Measurements from ENCODE around the gene FAM184A. TPM values are rescaled to one million over a fixed set of nuclear protein-coding genes. Genes with fewer than 3 reads are reported as not detected.
A peak's percentile ranks its signal among the peaks of the same experiment; 100 is the strongest.

Gene FAM184A
- total RNA-seq, 4 donors from 2014 or later, result 7.6 to 11.2 (median 9.0) TPM

DNA sequence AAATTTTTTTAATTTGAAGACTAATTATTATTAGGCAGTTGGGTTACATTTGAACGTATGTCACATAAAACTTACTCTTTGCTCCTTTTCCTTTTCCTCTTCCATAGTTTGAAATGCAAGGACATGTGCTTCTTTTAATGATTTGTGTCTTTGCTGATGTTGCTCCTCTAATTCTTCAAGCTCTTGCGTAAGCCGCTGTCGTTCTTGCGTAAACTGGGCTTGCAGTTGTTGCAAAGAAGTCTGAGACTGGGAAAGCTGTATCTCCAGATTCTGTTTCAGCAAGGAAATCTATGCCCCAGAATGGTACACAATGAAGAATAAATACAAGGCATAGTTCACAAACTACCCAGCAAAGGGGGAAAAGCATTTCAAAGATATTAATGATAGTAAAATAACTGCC lies 98.4 kb downstream of the FAM184A start:
- WGBS, result 85% methylated on average over 5 of the region's 5 CpGs
- Histone ChIP-seq H3K4me3 (no peak overlapping the region), H3K36me3 (peaks cover 0 to 22% (median 0%) of the 10 kb centered on the region in 4 donors), H3K27ac (replicated peaks in 1 of 4) (no peak overlapping the region), H3K9me3 (no peaks in the 10 kb centered on the region), H3K27me3 (no peaks in the 10 kb centered on the region), H3K4me1 (peaks cover 0 to 5% (median 0%) of the 10 kb centered on the region in 4 donors)
- TF ChIP-seq POLR2A (IDR thresholded peaks at IDR 0.05; ENCODE audit: low read depth), result no peak
- no peak for TF ChIP-seq POLR2AphosphoS5 (IDR thresholded peaks at IDR 0.05)
- TF ChIP-seq, protein P1, sequence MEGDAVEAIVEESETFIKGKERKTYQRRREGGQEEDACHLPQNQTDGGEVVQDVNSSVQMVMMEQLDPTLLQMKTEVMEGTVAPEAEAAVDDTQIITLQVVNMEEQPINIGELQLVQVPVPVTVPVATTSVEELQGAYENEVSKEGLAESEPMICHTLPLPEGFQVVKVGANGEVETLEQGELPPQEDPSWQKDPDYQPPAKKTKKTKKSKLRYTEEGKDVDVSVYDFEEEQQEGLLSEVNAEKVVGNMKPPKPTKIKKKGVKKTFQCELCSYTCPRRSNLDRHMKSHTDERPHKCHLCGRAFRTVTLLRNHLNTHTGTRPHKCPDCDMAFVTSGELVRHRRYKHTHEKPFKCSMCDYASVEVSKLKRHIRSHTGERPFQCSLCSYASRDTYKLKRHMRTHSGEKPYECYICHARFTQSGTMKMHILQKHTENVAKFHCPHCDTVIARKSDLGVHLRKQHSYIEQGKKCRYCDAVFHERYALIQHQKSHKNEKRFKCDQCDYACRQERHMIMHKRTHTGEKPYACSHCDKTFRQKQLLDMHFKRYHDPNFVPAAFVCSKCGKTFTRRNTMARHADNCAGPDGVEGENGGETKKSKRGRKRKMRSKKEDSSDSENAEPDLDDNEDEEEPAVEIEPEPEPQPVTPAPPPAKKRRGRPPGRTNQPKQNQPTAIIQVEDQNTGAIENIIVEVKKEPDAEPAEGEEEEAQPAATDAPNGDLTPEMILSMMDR (IDR thresholded peaks at IDR 0.05), result no peak
- no peak for TF ChIP-seq EP300 (IDR thresholded peaks at IDR 0.05)
- DNase-seq (ENCODE audit: extremely low spot score), result no peak
- intact Hi-C loops (cut with DNase I), result no loop called here

DNA sequence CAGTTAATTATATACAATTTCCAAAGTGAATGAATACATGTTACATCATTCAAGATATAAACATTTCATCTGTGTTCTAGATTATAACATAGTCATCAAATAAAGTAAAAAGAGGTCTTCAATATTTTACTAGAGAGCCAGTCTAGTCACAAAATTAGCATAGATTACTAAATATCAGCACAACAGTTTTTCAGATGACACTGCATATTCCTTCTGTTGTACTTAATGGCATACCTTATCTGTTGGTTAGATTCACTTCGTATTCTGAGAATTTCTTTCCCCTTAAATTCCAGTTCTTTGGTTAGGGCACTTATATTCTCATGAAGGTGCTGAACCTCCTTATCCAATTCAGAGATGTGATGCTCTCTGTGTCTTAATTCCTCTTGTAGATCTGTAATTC lies 103.7 kb downstream of the FAM184A start:
- TF ChIP-seq POLR2AphosphoS5 (IDR thresholded peaks at IDR 0.05), result no peak
- no peak for TF ChIP-seq EP300 (IDR thresholded peaks at IDR 0.05)
- TF ChIP-seq, protein P1 (IDR thresholded peaks at IDR 0.05), result no peak
- no peak for TF ChIP-seq POLR2A (IDR thresholded peaks at IDR 0.05; ENCODE audit: low read depth)
- 84% methylated on average over 1 of the region's 1 CpG for WGBS
- Histone ChIP-seq H3K36me3 (peaks cover 0 to 24% (median 2%) of the 10 kb centered on the region in 4 donors), H3K4me3 (no peak overlapping the region), H3K27me3 (no peaks in the 10 kb centered on the region), H3K4me1 (no peaks in the 10 kb centered on the region), H3K27ac (replicated peaks in 1 of 4) (no peak overlapping the region), H3K9me3 (no peaks in the 10 kb centered on the region)
- intact Hi-C loops (cut with DNase I), result no loop called here
- DNase-seq (ENCODE audit: extremely low spot score), result no peak

DNA sequence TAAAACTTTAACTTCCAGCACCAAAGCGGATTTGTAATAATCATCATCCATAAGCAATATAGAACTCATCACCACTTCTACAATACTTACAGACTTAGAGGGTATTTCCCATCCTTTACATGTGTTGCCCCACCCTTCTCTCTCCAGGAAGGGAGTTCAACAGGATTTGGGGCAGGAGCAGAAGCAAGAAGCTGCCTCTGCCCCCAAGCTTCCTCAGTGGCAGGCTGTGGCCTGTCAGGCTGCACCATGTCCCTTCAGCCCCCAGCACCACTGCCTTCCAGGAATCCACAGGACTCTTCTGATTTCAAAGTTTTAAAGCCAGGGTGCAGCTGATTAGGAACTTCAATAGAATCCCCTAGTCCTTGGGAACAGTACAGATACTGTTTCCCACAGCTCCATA lies 106.8 kb downstream of the FAM184A start:
- Histone ChIP-seq H3K4me3 (no peak overlapping the region), H3K36me3 (peaks cover 0 to 11% (median 2%) of the 10 kb centered on the region in 4 donors), H3K27ac (replicated peaks in 1 of 4) (no peak overlapping the region), H3K4me1 (no peaks in the 10 kb centered on the region), H3K9me3 (no peaks in the 10 kb centered on the region), H3K27me3 (no peaks in the 10 kb centered on the region)
- no peak for DNase-seq (ENCODE audit: extremely low spot score)
- 100% methylated on average over 1 of the region's 1 CpG for WGBS
- intact Hi-C loops (cut with DNase I), result no loop called here
- no peak for TF ChIP-seq POLR2AphosphoS5 (IDR thresholded peaks at IDR 0.05)
- no peak for TF ChIP-seq POLR2A (IDR thresholded peaks at IDR 0.05; ENCODE audit: low read depth)
- no peak for TF ChIP-seq EP300 (IDR thresholded peaks at IDR 0.05)
- TF ChIP-seq, protein P1 (IDR thresholded peaks at IDR 0.05), result no peak

DNA sequence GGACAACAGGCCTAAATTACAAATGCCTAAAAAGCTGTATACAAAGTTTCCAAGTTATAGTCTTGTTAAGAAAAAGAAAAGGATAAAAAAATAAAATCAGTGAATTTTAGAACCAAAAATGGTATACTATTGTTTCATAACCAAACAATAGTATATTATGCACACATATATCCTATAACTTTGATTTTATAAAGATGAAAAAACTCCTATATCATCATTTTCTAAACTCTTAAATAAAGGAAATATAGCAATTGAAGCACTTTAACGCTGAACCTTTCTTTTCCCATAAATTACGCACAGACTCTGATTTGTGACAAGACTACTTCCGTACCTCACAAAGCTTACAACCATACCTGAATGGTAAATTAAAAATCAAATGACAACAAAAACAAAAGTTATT lies 107.6 kb downstream of the FAM184A start:
- 96% methylated on average over 3 of the region's 3 CpGs for WGBS
- no peak for TF ChIP-seq POLR2AphosphoS5 (IDR thresholded peaks at IDR 0.05)
- no peak for TF ChIP-seq EP300 (IDR thresholded peaks at IDR 0.05)
- TF ChIP-seq, protein P1 (IDR thresholded peaks at IDR 0.05), result no peak
- TF ChIP-seq POLR2A (IDR thresholded peaks at IDR 0.05; ENCODE audit: low read depth), result no peak

DNA sequence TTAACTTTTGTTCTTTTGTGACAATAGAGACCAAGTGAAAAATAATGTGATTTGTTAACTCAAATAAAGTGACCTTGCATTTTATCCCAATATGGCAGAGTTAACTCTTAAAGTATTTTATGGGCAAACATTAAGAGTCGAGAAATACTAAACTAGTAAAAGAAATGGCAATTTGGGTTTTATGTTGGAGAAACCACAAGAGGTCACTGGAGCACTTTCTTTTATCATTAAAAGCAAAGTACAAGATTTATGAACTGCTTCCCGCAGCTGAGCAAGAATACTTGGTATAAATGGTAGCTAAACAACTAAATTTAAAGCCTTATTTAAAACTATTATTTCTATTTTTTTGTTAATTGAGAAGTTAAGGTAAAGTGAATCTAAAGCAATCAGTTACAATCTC lies 110.0 kb downstream of the FAM184A start:
- Histone ChIP-seq H3K4me1 (no peaks in the 10 kb centered on the region), H3K27ac (replicated peaks in 1 of 4) (no peak overlapping the region), H3K36me3 (peaks cover 0 to 10% (median 4%) of the 10 kb centered on the region in 4 donors), H3K4me3 (no peak overlapping the region), H3K27me3 (no peaks in the 10 kb centered on the region), H3K9me3 (no peaks in the 10 kb centered on the region)
- 21% methylated on average over 2 of the region's 2 CpGs for WGBS
- TF ChIP-seq POLR2A (IDR thresholded peaks at IDR 0.05; ENCODE audit: low read depth), result no peak
- TF ChIP-seq, protein P1 (IDR thresholded peaks at IDR 0.05), result peak; percentile 44 to 54 (median 44)
- DNase-seq (ENCODE audit: extremely low spot score), result no peak
- intact Hi-C loops (cut with DNase I), result loop anchor here (1.0 kb wide), 1 partner anchor 142 kb away; no protein-coding TSS in a partner anchor

More for the DNA sequence above, 107.6 kb downstream of the FAM184A start:
- no peak overlapping the region for H3K4me3 ChIP-seq
- H3K9me3 ChIP-seq, result no peaks in the 10 kb centered on the region
- peaks cover 0 to 13% (median 2%) of the 10 kb centered on the region in 4 donors for H3K36me3 ChIP-seq
- no peak overlapping the region for H3K27ac ChIP-seq (replicated peaks in 1 of 4)
- no peak for DNase-seq (ENCODE audit: extremely low spot score)
- H3K4me1 ChIP-seq, result no peaks in the 10 kb centered on the region
- H3K27me3 ChIP-seq, result no peaks in the 10 kb centered on the region
- intact Hi-C loops (cut with DNase I), result no loop called here

Measured in esophagus muscularis mucosa (tissue), 4 donors.